HG03432 (cell line): Measurements from ENCODE around the gene KCTD8.
"Not testable (repeated sequence)": the region's sequence is repeated elsewhere in the genome, so short reads cannot be mapped to it uniquely, and the experiment has no call there.

ENCODE experiments used
- ATAC-seq: cut with Tn5 transposase; IDR thresholded peaks from one replicate; pipeline ENCODE4 v1.9.1; 2021; ENCODE audit warnings: mild to moderate bottlenecking, moderate library complexity; ENCODE audit not compliant: unreplicated experiment

Gene KCTD8

DNA sequence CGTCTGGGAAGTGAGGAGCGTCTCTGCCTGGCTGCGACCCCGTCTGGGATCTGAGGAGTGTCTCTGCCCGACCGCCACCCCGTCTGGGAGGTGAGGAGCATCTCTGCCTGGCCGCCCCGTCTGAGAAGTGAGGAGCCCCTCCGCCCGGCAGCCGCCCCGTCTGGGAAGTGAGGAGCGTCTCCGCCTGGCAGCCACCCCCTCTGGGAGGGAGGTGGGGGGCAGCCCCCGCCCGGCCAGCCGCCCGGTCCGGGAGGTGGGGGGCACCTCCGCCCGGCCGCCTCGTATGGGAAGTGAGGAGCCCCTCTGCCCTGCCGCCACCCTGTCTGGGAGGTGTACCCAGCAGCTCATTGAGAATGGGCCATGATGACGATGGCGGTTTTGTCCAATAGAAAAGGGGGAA, 280.8 kb downstream of the KCTD8 start:
- ATAC-seq = not testable (repeated sequence)

DNA sequence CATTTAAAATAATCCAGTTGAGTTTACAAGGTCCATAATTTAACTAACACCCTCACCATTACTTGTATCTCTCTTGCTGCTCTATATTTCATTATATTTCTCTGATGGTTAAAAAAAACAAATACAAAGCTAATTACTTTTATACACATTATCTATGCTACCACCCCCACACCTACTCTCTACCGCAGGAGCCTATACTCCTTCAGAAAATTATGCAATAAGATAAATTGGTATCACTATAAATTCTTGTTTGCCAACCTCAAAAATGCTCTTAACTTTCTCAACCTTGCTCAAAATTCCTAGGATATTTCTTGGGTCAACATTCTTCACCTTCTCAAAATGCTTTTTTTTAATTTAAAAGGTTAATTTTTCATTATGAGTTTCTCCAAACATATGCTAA, 282.7 kb downstream of the KCTD8 start:
- no peak for ATAC-seq

DNA sequence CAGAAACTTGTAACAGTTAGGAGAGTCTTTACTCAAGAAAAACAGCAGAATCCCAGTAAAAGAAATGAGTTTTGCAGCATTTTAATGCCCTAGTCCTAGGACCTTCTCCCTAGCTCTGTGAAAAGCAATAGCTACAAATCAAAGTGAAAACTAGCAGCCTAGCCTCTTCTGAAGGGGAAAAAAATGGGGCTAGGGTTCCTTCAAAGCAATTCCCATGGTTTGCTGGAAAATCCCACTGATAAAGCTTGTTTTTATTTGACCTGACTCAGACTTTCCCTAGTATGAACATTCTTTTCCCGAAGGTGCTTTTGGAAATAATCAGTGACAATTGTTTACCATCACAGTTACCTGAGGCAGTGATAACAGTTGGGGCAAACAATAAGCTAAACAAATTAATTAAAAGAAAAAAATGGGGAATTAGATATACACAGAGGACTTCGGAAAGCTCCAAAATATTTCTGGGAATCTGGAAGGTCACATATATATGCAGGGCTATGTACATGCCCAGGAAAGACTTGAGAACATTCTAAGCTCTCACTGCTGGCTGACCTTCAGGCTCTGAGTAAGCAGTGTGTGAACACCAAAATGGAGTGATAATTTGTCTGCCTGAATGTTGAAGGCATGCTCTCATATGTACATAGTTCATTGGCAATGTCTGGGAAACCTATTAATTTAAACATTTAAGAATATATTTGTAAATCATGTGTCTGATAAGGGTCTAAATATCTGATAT, 285.9 kb downstream of the KCTD8 start:
- no peak for ATAC-seq

DNA sequence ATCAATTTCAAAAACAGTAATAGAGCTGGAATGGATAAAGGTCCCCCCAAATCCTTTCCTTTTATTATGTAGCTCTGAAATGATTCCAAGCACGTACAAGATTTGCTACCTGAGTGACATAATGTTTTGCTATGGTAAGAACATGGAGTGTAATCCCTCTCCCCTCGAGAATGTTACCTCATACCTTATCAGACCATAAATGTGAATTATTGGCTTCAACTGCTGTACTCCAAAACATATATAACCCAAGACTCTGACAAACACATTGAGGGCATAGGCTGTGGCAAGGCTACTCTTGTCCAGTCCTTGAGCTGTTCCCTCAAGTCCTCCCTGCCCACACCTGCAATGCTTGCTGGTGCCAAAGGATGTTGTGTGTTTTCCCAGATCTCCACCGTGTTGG, 286.9 kb downstream of the KCTD8 start:
- no peak for ATAC-seq

DNA sequence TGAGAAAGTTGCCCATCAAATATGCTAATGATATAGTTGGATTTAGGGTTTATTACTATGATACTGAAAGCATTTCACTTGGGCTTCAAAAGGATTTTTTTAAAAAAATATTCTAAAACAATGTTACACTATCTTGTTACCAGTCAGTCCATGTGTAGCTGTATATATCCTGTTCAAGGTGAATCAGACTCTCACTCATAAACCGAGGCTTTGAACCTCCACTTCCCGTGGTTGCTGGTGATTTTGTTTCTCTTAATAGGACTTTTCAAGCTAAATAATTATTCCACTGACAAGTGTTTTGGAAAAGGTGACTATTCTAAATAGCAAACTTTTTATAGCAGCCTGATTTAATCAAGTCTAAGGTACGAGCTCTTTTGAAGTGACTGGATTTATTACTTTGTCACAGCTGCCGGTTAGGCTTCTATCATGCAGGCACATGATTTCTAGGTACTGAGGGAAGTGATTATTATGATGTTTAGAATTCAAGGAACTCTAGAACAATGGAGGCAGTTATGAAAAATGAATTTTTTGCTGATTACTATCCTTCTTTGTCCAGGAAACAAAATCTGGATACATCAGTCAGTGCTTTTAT, 287.7 kb downstream of the KCTD8 start:
- ATAC-seq = no peak

DNA sequence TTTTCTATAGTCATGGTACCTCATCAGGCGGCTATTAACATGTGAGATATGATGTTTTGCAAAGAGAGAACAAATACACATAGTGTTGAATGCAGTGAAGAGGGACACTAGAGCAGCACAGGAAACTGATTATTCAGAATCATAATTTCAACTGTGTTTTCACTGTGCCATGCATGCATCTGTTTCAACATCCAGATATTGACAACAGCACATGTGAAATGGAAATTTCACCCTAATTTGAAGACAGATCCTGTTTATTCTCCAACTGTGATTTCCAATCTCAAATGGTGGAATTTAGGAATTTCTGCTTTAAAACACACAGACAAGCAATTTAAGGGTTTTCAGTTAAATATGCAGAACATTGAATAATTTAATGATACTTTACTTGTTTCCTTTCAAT, 288.6 kb downstream of the KCTD8 start:
- ATAC-seq = no peak

DNA sequence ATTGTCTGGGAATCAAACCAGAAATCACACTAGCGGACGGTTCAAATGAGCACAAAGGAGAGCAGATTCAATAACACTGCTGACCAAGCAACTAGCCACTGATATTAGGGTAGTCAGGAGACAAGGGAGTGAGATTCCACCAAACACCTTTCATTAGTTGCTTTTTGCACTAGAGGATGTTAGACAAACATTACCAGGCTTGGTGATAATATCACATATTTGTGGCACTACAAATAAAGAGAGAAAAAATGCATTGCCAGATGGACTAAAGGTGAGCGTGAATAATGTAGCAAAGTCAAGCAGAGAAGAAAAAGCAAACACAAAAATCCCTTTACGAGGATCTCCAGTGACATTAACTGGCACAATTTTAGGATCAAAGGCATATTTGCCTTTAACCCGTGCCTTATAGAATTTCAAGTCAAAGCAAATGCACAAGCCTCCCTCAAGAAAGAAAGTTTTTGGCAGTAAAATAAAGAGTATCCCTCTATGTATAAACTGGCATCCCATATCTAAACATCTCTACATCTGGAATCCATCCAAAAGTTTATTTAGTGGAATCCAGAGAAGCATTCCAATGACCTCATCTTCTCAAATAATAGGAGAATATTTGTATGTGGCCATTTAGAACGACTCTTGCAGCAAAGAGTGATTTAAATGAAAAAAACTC, 290.9 kb downstream of the KCTD8 start:
- no peak for ATAC-seq

DNA sequence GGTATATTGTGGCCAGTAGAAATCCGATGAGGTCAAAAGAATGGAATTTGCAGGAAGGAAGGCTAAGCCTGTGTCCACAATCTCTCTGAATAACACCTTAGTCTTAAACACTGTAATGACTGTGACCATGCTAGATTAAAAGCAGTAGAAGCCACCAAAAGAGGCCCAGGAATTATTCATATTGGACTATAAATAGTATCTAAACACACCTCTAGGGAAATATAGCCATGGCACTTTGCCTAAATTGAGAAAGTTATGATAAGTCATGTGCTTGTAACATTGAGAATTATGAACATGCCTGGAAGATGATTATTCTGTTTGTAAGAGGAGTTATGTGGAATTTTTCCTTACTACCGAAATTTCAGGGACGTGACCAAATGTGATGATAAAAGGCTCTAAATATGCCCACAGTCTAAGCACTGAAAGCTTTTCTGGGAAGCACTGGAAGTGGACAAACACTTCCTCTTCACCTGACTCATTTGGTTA, 298.5 kb downstream of the KCTD8 start:
- no peak for ATAC-seq

DNA sequence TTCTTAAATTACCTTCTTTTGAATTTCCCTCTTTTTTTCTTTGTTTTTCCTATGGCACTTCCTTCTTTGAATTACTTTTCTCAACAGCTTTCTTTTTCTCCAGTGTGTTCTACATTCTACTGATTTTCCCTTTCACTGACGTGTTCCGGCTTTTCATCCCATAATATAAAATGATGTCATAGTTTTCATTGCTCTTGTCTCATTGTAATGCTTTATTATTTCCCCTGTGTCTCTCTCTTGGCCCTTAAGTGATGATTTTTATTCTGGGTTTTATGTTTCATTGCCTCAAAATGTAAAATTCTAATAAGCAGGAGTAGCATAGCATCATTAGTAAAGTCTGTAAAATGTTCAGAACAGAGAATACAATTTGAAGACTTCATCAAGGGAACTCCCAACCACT, 299.3 kb downstream of the KCTD8 start:
- no peak for ATAC-seq

DNA sequence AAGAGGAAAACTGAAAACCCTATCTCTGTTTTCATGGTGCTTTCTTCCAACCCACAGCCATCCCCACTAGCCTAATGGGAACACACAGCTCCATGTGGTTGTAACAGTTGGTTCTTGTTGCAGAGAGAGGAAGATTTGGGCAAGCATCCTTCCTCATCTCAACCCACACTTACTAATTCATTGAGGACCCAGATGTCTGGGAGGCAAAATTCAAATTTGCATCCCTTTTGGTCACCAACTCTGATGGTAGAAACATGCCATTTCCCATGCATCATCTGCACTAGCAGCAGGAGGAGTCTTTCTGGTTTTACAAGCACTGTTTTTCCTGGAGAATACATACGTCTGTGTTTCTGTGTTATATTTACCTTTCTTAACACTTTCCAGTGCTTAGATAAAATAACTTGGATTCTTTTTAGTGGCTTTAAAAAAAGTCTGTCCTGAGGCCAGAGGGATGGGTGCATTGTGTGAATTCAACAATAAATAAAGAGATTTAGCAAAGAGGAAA, 301.0 kb downstream of the KCTD8 start:
- no peak for ATAC-seq

DNA sequence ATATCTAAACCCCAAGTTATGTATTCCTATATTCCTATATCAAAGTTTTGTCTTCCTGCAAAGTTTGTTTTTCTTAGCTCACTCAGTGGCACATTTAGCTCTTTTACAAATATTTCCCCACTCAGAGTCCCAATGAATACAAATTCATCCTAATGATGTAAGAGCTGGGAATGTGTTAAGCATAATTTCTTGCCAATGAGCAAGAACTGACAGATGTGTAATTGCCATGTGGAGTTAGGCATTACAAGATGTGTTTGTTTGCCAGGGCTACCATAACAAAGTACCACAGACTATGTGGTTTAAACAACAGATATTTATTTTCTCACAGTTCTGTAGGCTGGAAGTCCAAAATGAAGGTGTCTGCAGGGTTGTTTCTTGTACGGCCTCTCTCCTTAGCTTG, 302.1 kb downstream of the KCTD8 start:
- ATAC-seq = no peak

DNA sequence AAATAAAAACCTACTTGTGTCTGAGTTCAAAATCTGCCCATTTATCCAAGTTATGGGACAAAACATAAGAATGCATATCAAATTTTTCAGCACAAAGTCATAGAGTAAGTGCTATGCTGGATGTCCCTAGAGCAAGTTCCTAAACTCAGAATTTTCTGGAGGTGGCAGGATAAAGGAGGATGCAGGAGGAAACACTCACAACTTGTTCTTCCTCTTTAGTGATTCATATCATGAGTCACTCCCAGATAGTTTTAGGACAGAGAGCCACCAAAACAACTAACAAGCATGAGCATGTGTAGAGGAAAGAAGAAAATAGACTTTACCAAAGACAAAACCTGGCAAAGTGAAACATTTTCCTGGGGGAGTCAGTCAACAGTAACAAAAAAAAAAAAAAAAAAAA, 302.7 kb downstream of the KCTD8 start:
- no peak for ATAC-seq

DNA sequence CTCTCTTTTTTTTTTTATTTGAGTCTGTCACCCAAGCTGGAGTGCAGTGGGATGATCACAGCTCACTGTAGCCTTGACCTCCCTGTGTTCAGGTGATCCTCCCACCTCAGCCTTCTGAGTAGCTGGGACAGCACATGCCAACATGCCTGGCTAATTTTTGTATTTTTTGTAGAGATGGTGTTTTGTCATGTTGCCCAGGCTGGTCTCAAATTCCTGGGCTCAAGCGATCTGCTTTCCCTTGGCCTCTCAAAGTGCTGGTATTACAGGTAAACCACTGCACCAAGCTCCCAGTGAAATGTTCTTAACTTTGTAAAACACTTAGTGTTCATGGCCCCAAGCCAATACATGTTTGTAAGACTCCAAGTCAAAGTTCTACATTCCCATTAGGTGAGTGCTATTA, 316.1 kb downstream of the KCTD8 start:
- no peak for ATAC-seq
